ENCODE data around the gene NID1. TPM values are rescaled to one million over a fixed set of nuclear protein-coding genes. Genes with fewer than 3 reads are reported as not detected.

NID1 gene
- total and polyA plus RNA-seq, 4 donors, result 21.2 to 90.1 (median 55.2) TPM

- H3K36me3 ChIP-seq (ENCODE audit: control insufficient read depth in 4 of 4, insufficient read depth in 3 of 4, low read depth in 1 of 4, low read length in 3 of 4), result no peaks in the 10 kb centered on the region
- H3K27ac ChIP-seq (ENCODE audit: low read depth in 1 of 2, low read length in 2 of 2), result no peak overlapping the region
- H3K9me3 ChIP-seq (ENCODE audit: control insufficient read depth in 4 of 4, low read length in 3 of 4), result no peaks in the 10 kb centered on the region
- no peak overlapping the region for H3K9ac ChIP-seq (ENCODE audit: low read depth in 1 of 2, low read length in 2 of 2)
- DNase-seq (ENCODE audit: low spot score), result no peak
- peak in 1 of 2 donors; percentile 5 for TF ChIP-seq RXRA (IDR thresholded peaks at IDR 0.05)
- TF ChIP-seq TAF1 (conservative IDR thresholded peaks at IDR 0.05), result no peak
- no peaks in the 10 kb centered on the region for H3K27me3 ChIP-seq (ENCODE audit: control insufficient read depth in 4 of 4, insufficient read depth in 4 of 4, low read length in 3 of 4)
- H3K4me1 ChIP-seq (ENCODE audit: control insufficient read depth in 4 of 4, insufficient read depth in 4 of 4, low read length in 3 of 4), result peaks cover 17 to 53% (median 44%) of the 10 kb centered on the region in 4 donors
- WGBS, result 65% methylated on average over 8 of the region's 8 CpGs
- H3K4me3 ChIP-seq (ENCODE audit: low read depth in 1 of 3, low read length in 3 of 3), result no peak overlapping the region
Measured at GRCh38 chr1:235930543-235930942, 134.3 kb downstream of the NID1 start.

DNA sequence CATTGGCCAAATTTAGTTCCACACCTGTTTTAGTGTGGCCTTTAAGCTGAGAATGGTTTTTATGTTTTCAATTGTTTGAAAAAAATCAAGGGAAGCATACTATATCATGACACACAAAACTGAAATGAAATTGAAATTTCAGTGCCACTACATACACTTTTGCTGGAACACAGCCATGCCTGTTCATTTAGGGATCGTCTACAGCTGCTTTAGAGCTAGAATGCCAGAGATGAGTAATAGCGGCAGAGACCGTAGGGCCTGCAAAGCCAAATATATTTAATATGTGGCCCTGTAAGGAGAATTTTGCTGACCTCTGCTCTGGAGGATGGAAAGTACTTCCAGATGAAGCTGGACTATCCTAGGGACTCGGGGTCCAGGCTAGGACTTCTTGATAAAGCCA, 135.7 kb downstream of the NID1 start:
- peaks cover 17 to 56% (median 47%) of the 10 kb centered on the region in 4 donors for H3K4me1 ChIP-seq (ENCODE audit: control insufficient read depth in 4 of 4, insufficient read depth in 4 of 4, low read length in 3 of 4)
- no peak overlapping the region for H3K27ac ChIP-seq (ENCODE audit: low read depth in 1 of 2, low read length in 2 of 2)
- no peaks in the 10 kb centered on the region for H3K36me3 ChIP-seq (ENCODE audit: control insufficient read depth in 4 of 4, insufficient read depth in 3 of 4, low read depth in 1 of 4, low read length in 3 of 4)
- H3K9me3 ChIP-seq (ENCODE audit: control insufficient read depth in 4 of 4, low read length in 3 of 4), result no peaks in the 10 kb centered on the region
- no peak for TF ChIP-seq EGR1 (IDR thresholded peaks at IDR 0.05; ENCODE audit: low read depth in 2 of 2)
- TF ChIP-seq, protein P1, sequence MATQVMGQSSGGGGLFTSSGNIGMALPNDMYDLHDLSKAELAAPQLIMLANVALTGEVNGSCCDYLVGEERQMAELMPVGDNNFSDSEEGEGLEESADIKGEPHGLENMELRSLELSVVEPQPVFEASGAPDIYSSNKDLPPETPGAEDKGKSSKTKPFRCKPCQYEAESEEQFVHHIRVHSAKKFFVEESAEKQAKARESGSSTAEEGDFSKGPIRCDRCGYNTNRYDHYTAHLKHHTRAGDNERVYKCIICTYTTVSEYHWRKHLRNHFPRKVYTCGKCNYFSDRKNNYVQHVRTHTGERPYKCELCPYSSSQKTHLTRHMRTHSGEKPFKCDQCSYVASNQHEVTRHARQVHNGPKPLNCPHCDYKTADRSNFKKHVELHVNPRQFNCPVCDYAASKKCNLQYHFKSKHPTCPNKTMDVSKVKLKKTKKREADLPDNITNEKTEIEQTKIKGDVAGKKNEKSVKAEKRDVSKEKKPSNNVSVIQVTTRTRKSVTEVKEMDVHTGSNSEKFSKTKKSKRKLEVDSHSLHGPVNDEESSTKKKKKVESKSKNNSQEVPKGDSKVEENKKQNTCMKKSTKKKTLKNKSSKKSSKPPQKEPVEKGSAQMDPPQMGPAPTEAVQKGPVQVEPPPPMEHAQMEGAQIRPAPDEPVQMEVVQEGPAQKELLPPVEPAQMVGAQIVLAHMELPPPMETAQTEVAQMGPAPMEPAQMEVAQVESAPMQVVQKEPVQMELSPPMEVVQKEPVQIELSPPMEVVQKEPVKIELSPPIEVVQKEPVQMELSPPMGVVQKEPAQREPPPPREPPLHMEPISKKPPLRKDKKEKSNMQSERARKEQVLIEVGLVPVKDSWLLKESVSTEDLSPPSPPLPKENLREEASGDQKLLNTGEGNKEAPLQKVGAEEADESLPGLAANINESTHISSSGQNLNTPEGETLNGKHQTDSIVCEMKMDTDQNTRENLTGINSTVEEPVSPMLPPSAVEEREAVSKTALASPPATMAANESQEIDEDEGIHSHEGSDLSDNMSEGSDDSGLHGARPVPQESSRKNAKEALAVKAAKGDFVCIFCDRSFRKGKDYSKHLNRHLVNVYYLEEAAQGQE (IDR thresholded peaks at IDR 0.05), result no peak
- TF ChIP-seq RAD21 (IDR thresholded peaks at IDR 0.05), result no peak
- no peak for TF ChIP-seq RXRA (IDR thresholded peaks at IDR 0.05)
- TF ChIP-seq FOXA2 (IDR thresholded peaks at IDR 0.05), result no peak
- no peak for TF ChIP-seq JUND (IDR thresholded peaks at IDR 0.05)
- TF ChIP-seq NR2F2 (IDR thresholded peaks at IDR 0.05), result no peak
- TF ChIP-seq HNF4G (IDR thresholded peaks at IDR 0.05), result no peak
- no peak for TF ChIP-seq GABPA (IDR thresholded peaks at IDR 0.05 in 1 of 2, conservative IDR thresholded peaks at IDR 0.05 in 1 of 2)
- no peak for TF ChIP-seq HNF4A (conservative IDR thresholded peaks at IDR 0.05)
- no peak for TF ChIP-seq FOXA1 (IDR thresholded peaks at IDR 0.05)
- no peak for TF ChIP-seq ZBTB33 (IDR thresholded peaks at IDR 0.05)
- TF ChIP-seq, protein P2, sequence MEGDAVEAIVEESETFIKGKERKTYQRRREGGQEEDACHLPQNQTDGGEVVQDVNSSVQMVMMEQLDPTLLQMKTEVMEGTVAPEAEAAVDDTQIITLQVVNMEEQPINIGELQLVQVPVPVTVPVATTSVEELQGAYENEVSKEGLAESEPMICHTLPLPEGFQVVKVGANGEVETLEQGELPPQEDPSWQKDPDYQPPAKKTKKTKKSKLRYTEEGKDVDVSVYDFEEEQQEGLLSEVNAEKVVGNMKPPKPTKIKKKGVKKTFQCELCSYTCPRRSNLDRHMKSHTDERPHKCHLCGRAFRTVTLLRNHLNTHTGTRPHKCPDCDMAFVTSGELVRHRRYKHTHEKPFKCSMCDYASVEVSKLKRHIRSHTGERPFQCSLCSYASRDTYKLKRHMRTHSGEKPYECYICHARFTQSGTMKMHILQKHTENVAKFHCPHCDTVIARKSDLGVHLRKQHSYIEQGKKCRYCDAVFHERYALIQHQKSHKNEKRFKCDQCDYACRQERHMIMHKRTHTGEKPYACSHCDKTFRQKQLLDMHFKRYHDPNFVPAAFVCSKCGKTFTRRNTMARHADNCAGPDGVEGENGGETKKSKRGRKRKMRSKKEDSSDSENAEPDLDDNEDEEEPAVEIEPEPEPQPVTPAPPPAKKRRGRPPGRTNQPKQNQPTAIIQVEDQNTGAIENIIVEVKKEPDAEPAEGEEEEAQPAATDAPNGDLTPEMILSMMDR (IDR thresholded peaks at IDR 0.05; ENCODE audit: low read depth, low read length, missing input control), result no peak
- no peak for TF ChIP-seq SP1 (IDR thresholded peaks at IDR 0.05)
- no peak for TF ChIP-seq YY1 (IDR thresholded peaks at IDR 0.05)
- TF ChIP-seq TAF1 (conservative IDR thresholded peaks at IDR 0.05), result no peak
- TF ChIP-seq, protein P3, sequence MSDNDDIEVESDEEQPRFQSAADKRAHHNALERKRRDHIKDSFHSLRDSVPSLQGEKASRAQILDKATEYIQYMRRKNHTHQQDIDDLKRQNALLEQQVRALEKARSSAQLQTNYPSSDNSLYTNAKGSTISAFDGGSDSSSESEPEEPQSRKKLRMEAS (IDR thresholded peaks at IDR 0.05), result no peak
- TF ChIP-seq, protein P4, sequence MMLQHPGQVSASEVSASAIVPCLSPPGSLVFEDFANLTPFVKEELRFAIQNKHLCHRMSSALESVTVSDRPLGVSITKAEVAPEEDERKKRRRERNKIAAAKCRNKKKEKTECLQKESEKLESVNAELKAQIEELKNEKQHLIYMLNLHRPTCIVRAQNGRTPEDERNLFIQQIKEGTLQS (IDR thresholded peaks at IDR 0.05), result no peak
- no peak for DNase-seq (ENCODE audit: low spot score)
- WGBS, result 78% methylated on average over 4 of the region's 4 CpGs
- no peak overlapping the region for H3K4me3 ChIP-seq (ENCODE audit: low read depth in 1 of 3, low read length in 3 of 3)
- H3K9ac ChIP-seq (ENCODE audit: low read depth in 1 of 2, low read length in 2 of 2), result no peak overlapping the region
- H3K27me3 ChIP-seq (ENCODE audit: control insufficient read depth in 4 of 4, insufficient read depth in 4 of 4, low read length in 3 of 4), result no peaks in the 10 kb centered on the region
